K562 (cell line): ENCODE results near the gene TMEM107. TPM values are rescaled to one million over a fixed set of nuclear protein-coding genes. Genes with fewer than 3 reads are reported as not detected.
A peak's percentile ranks its signal among the peaks of the same experiment; 100 is the strongest.

Experiments used
- CBX5 ChIP-seq: IDR thresholded peaks from 2 replicates; pipeline ENCODE4 v1.6.1; 2014; ENCODE audit warnings: low read depth, borderline replicate concordance
- CHD1 ChIP-seq: fragments of 200-600 bp; sonication (generic); IDR thresholded peaks from one replicate; pipeline ENCODE4 v1.6.1; 2012; ENCODE audit warnings: mild to moderate bottlenecking, moderate library complexity, low read length, inconsistent platforms
- DNMT1 ChIP-seq: fragments of 450-650 bp; IDR thresholded peaks from 2 replicates; pipeline ENCODE4 v1.6.1; 2016; ENCODE audit warnings: antibody characterized with exemption, mild to moderate bottlenecking
- HDAC8 ChIP-seq: fragments of 450-650 bp; IDR thresholded peaks from 2 replicates; pipeline ENCODE4 v1.6.1; 2016; ENCODE audit warnings: mild to moderate bottlenecking, missing genetic modification characterization, moderate library complexity, missing compliant biosample characterization
- HMG20B ChIP-seq: fragments of 250-450 bp; sonication (Bioruptor Pico); IDR thresholded peaks from 2 replicates; pipeline ENCODE4 v1.5.0; 2021; ENCODE audit warnings: mild to moderate bottlenecking
- KLF6 ChIP-seq: fragments of 250-450 bp; sonication (Bioruptor Pico); IDR thresholded peaks from 2 replicates; pipeline ENCODE4 v1.4.0; 2020; ENCODE audit warnings: mild to moderate bottlenecking, moderate library complexity, borderline replicate concordance
- MTA1 ChIP-seq: fragments of 450-650 bp; IDR thresholded peaks from 2 replicates; pipeline ENCODE4 v1.6.1; 2017; ENCODE audit warnings: borderline replicate concordance
- NR2F6 ChIP-seq: fragments of 450-650 bp; formaldehyde crosslinking; IDR thresholded peaks from 2 replicates; pipeline ENCODE4 v1.4.0; 2020; ENCODE audit warnings: mild to moderate bottlenecking
- NR3C1 ChIP-seq: sonication (generic); formaldehyde crosslinking; IDR thresholded peaks from 2 replicates; pipeline ENCODE4 v1.8.1; 2022; ENCODE audit warnings: missing genetic modification reagents
- NRF1 ChIP-seq, 2 experiments: fragments of 450-650 bp; IDR thresholded peaks in 1 of 2; conservative IDR thresholded peaks in 1 of 2; 2 replicates each; pipeline ENCODE4 v1.6.1; 2014; ENCODE audit warnings: mild to moderate bottlenecking in 2 of 2
- POLR2A ChIP-seq: fragments of 450-650 bp; conservative IDR thresholded peaks from 2 replicates; pipeline ENCODE4 v1.6.1; 2016
- POU5F1 ChIP-seq: fragments of 150-350 bp; IDR thresholded peaks from 2 replicates; pipeline ENCODE4 v1.6.1; 2014; ENCODE audit warnings: borderline replicate concordance, low read length, low read depth, mild to moderate bottlenecking; ENCODE audit not compliant: partially characterized antibody
- RFX7 ChIP-seq: fragments of 250-450 bp; sonication (Bioruptor Pico); IDR thresholded peaks from 2 replicates; pipeline ENCODE4 v1.5.1; 2021; ENCODE audit warnings: mild to moderate bottlenecking
- SFPQ ChIP-seq: fragments of 200-400 bp; formaldehyde crosslinking; IDR thresholded peaks from 2 replicates; pipeline ENCODE4 v1.6.1; 2017; ENCODE audit warnings: mild to moderate bottlenecking, low read depth, low read length, moderate library complexity
- WHSC1 ChIP-seq: IDR thresholded peaks from one replicate; pipeline ENCODE4 v1.6.1; 2012; ENCODE audit warnings: low read length, control low read depth, inconsistent platforms
- ZNF561 ChIP-seq: fragments of 450-650 bp; formaldehyde crosslinking; conservative IDR thresholded peaks from 2 replicates; pipeline ENCODE4 v1.4.0; 2020; ENCODE audit warnings: mild to moderate bottlenecking, moderate library complexity
- ZNF76 ChIP-seq: fragments of 250-450 bp; sonication (Bioruptor Pico); IDR thresholded peaks from 2 replicates; pipeline ENCODE4 v1.4.0; 2020; ENCODE audit warnings: mild to moderate bottlenecking, moderate library complexity, borderline replicate concordance
- polyA plus RNA-seq, 8 experiments: library from polyadenylated mRNA; depleted of rRNA in 4 of 8; stranded (reverse) in 5 of 8; unstranded in 3 of 8; fragments of >200 nt; fragmentation: Nextera tagmentation in 2 of 8; fragmentation: Illumina TruSeq in 1 of 8; extraction: Ambion mirVana in 2 of 8; extraction: Trizol in 1 of 8; gene quantifications; 2 replicates each; pipeline versions ENCODE4 v1.2.1 to v1.2.3, GENCODE V29; 2011 to 2014; ENCODE audit warnings: inconsistent platforms in 1 of 8, missing spikeins in 1 of 8
- total RNA-seq, 7 experiments: library from RNA; depleted of rRNA in 6 of 7; stranded (reverse); fragments of >200 nt in 6 of 7; fragmentation: Illumina TruSeq in 2 of 7; extraction: Trizol in 2 of 7; gene quantifications; 2 replicates each; pipeline versions ENCODE4 v1.2.1 to v1.2.3, GENCODE V29; 2011 to 2021; ENCODE audit warnings: low replicate concordance in 1 of 7
- TF ChIP-seq, protein P1 (sequence below): sonication (generic); formaldehyde crosslinking; IDR thresholded peaks from 2 replicates; pipeline ENCODE4 v1.9.0; 2022; ENCODE audit warnings: mild to moderate bottlenecking, missing genetic modification reagents
- TF ChIP-seq, protein P2 (sequence below): sonication (generic); formaldehyde crosslinking; IDR thresholded peaks from 2 replicates; pipeline ENCODE4 v1.8.1; 2023; ENCODE audit warnings: mild to moderate bottlenecking, missing genetic modification reagents

TMEM107 gene
- total and polyA plus RNA-seq, 9 of the 15 experiments (the other 6 are each of a cell fraction or from before 2014, with no cell fraction given), result 7.1 to 26.2 (median 16.9) TPM

GRCh38 chr17:8187517-8188262 is 11.5 kb upstream of the TMEM107 start (continued):
- no peak for TF ChIP-seq ZNF76 (CRISPR knock-in tag)
- TF ChIP-seq NR3C1 (CRISPR knock-in tag), result no peak
- peak; percentile 29 to 53; a peak in 2 of 4 replicates for TF ChIP-seq NRF1 (conservative IDR thresholded peaks at IDR 0.05 in 1 of 2, IDR thresholded peaks at IDR 0.05 in 1 of 2)
- TF ChIP-seq KLF6, result no peak
- no peak for TF ChIP-seq ZNF561
- TF ChIP-seq NR2F6, result no peak; the same call in 1 of the 2 replicates
- TF ChIP-seq, protein P1, sequence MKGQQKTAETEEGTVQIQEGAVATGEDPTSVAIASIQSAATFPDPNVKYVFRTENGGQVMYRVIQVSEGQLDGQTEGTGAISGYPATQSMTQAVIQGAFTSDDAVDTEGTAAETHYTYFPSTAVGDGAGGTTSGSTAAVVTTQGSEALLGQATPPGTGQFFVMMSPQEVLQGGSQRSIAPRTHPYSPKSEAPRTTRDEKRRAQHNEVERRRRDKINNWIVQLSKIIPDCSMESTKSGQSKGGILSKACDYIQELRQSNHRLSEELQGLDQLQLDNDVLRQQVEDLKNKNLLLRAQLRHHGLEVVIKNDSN (CRISPR knock-in tag), result peak; percentile 72
- no peak for TF ChIP-seq HDAC8 (tag)
- TF ChIP-seq HMG20B (CRISPR knock-in tag), result no peak
- no peak for TF ChIP-seq SFPQ
- TF ChIP-seq MTA1, result peak; percentile 56; the same call in 1 of the 2 replicates
- TF ChIP-seq CBX5, result no peak
- TF ChIP-seq RFX7 (CRISPR knock-in tag), result no peak
- TF ChIP-seq DNMT1, result no peak
- TF ChIP-seq, protein P2, sequence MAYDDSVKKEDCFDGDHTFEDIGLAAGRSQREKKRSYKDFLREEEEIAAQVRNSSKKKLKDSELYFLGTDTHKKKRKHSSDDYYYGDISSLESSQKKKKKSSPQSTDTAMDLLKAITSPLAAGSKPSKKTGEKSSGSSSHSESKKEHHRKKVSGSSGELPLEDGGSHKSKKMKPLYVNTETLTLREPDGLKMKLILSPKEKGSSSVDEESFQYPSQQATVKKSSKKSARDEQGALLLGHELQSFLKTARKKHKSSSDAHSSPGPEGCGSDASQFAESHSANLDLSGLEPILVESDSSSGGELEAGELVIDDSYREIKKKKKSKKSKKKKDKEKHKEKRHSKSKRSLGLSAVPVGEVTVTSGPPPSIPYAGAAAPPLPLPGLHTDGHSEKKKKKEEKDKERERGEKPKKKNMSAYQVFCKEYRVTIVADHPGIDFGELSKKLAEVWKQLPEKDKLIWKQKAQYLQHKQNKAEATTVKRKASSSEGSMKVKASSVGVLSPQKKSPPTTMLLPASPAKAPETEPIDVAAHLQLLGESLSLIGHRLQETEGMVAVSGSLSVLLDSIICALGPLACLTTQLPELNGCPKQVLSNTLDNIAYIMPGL (CRISPR knock-in tag), result no peak; the same call in 1 of the 2 replicates
- no peak for TF ChIP-seq CHD1
- TF ChIP-seq POU5F1, result no peak
- TF ChIP-seq WHSC1, result no peak
- TF ChIP-seq POLR2A, result no peak
